Psoas muscle (tissue), 8 donors: Measurements from ENCODE around the gene FOXP4. TPM values are rescaled to one million over a fixed set of nuclear protein-coding genes. Genes with fewer than 3 reads are reported as not detected.

Source experiments
- ATAC-seq, 4 donors: fragments of 200-7000 bp; cut with Tn5 transposase; one replicate each; pipeline ENCODE4 v1.9.1; 2020; ENCODE audit warnings: moderate library complexity in 3 of 4, mild to moderate bottlenecking in 2 of 4
- DNase-seq, 2 donors: peaks; one replicate each; pipeline ENCODE4 v3.0.0-alpha.2; 2020
- H3K27ac ChIP-seq: fragments of 200-600 bp; one replicate; pipeline ENCODE4 v1.8.0; 2022
- H3K27me3 ChIP-seq, 3 donors: fragments of 200-600 bp in 1 of 3; one replicate each; pipeline versions ENCODE4 v1.6.1 to v1.8.0; 2013 to 2022; ENCODE audit warnings: low read length in 2 of 3, mild to moderate bottlenecking in 2 of 3, moderate library complexity in 1 of 3; ENCODE audit not compliant: insufficient read depth in 3 of 3
- H3K36me3 ChIP-seq, 2 donors: fragments of 200-600 bp in 1 of 2; one replicate each; pipeline versions ENCODE4 v1.6.1 to v1.8.0; 2013 to 2022; ENCODE audit warnings: low read depth in 1 of 2, mild to moderate bottlenecking in 1 of 2, moderate library complexity in 1 of 2; ENCODE audit not compliant: insufficient read depth in 1 of 2
- H3K4me1 ChIP-seq: fragments of 200-600 bp; one replicate; pipeline ENCODE4 v1.8.0; 2022
- H3K4me3 ChIP-seq: fragments of 200-600 bp; one replicate; pipeline ENCODE4 v1.8.0; 2022; ENCODE audit warnings: mild to moderate bottlenecking
- H3K9me3 ChIP-seq: fragments of 200-600 bp; one replicate; pipeline ENCODE4 v1.8.0; 2022
- CTCF ChIP-seq: fragments of 200-600 bp; IDR thresholded peaks from one replicate; pipeline ENCODE4 v1.8.0; 2022; ENCODE audit warnings: antibody characterized with exemption
- WGBS, 3 donors: extraction: QIAGEN DNeasy Blood & Tissue Kit; methylation state at CpG; one replicate each; pipeline versions ENCODE4 v1.1.6 to v1.1.7; 2013; 5-methylcytosine and 5-hydroxymethylcytosine counted together
- intact Hi-C, 2 donors: fragments of 100-400 bp; cut with DNase I; formaldehyde crosslinking; loops; one replicate each; pipeline versions ENCODE4 v1.11.0 to v1.14.2; 2022
- polyA plus RNA-seq, 3 donors: library from polyadenylated mRNA; stranded (reverse); fragments of 200-250 nt; gene quantifications; one replicate each; pipeline ENCODE4 v1.2.3, GENCODE V29; 2013
- total RNA-seq, 4 donors: library from RNA; stranded (reverse); fragmentation: NEBNext Ultra II Directional in 2 of 4; extraction: Animal tissue kit (Norgen Biotek cat#: 25700) in 2 of 4; gene quantifications; one replicate each; pipeline versions ENCODE4 v1.2.1 to v1.2.4, GENCODE V29; 2021 to 2023
- donor health status: healthy with polysubstance abuse.
- donor health status: DM: no; HTN: no; CAD: no; lungs with moderate emphysema.
- donor health status: Bipolar disorder and iron deficiency.
- donor health status: healthy.
- donor health status: DM: yes; HTN: yes; CAD: no.
- donor health status: DM: no; HTN: no; CAD: no.
- donor health status: DM: no; HTN: no; CAD: no.
- donor health status: DM: yes; HTN: yes; CAD: no.

The FOXP4 gene
- total and polyA plus RNA-seq, 7 donors = 4.6 to 12.2 (median 7.5) TPM

DNA sequence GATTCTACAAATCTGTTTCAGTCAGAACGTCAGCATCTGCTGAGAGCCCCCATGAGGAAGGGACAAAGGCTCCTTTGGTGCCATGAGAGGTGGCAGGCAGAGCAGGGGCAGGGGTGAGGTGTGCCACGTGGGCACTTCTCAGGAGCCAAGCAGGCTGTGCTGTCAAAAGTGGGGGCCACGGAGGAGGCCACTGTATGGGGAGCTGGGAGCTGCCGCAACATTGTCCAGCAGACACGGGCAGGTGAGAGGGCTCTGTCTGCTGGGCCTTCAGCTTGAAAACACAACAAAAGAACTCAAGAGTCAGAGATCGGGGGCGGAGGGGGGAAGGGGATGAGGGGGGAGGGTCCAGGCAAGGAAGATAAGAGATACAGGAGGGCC, 21.6 kb upstream of the FOXP4 start:
- WGBS, 3 donors = 54 to 68% (median 65%) methylated on average over 7 of the region's 7 CpGs
- Histone ChIP-seq H3K9me3 (no peaks in the 10 kb centered on the region), H3K4me1 (no peaks in the 10 kb centered on the region), H3K27ac (no peak overlapping the region), H3K4me3 (no peak overlapping the region), H3K36me3 (no peaks in the 10 kb centered on the region), H3K27me3 (peaks cover 0 to 32% (median 15%) of the 10 kb centered on the region in 3 donors)
- intact Hi-C loops = no loop called here
- DNase-seq (no peak), ATAC-seq (no peak)
- TF ChIP-seq CTCF = no peak

- no peaks in the 10 kb centered on the region for H3K9me3 ChIP-seq
- no peak overlapping the region for H3K27ac ChIP-seq
- H3K4me3 ChIP-seq = no peak overlapping the region
- TF ChIP-seq CTCF = no peak
- H3K4me1 ChIP-seq = no peaks in the 10 kb centered on the region
- no peaks in the 10 kb centered on the region for H3K36me3 ChIP-seq
- peaks cover 0 to 27% (median 10%) of the 10 kb centered on the region in 3 donors for H3K27me3 ChIP-seq
- 24 to 31% (median 25%) methylated on average over 13 to 14 of the region's 14 CpGs for WGBS, 3 donors
- intact Hi-C loops = no loop called here
- ATAC-seq (no peak), DNase-seq (no peak)
Observed at GRCh38 chr6:41527721-41528408, 18.3 kb upstream of the FOXP4 start.

DNA sequence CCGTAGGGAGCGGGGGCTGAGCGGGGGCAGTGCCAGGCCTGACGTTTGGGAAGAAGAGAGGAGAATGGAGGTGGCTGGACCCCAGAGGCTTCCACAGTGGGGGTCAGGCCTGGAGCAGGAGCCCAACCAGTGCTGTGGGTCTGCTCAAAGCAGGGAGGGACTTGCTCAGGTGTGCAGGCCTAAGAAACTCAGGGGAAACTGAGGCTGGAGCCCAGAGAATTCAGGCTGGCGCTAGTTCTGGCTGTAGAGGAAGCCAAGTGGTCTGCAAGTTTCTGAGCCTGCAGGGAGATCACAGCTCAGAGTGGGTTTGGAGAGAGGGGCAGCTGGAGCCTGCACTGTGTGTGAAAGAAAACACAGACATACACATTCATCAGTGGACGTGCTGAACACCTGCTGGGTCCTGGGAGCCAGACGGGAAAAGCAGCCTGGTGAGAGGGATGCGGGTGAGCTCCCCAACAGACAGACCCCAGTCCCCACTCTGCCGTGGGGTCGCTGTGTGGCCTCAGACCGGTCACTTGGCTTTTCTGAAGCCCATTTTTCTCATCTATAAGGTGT, 17.7 kb upstream of the FOXP4 start:
- WGBS, 3 donors = 54 to 62% (median 59%) methylated on average over 10 to 11 of the region's 11 CpGs
- DNase-seq = no peak
- no peak for ATAC-seq
- Histone ChIP-seq H3K4me1 (no peaks in the 10 kb centered on the region), H3K4me3 (no peak overlapping the region), H3K27me3 (peaks cover 0 to 22% (median 9%) of the 10 kb centered on the region in 3 donors), H3K36me3 (no peaks in the 10 kb centered on the region), H3K9me3 (no peaks in the 10 kb centered on the region), H3K27ac (no peak overlapping the region)
- intact Hi-C loops = no loop called here
- TF ChIP-seq CTCF = no peak

- no peaks in the 10 kb centered on the region for H3K4me1 ChIP-seq
- no peaks in the 10 kb centered on the region for H3K9me3 ChIP-seq
- no peak overlapping the region for H3K27ac ChIP-seq
- ATAC-seq (no peak), DNase-seq (no peak)
- H3K27me3 ChIP-seq = peaks cover 0 to 19% (median 7%) of the 10 kb centered on the region in 3 donors
- 67 to 81% (median 78%) methylated on average over 5 of the region's 5 CpGs for WGBS, 3 donors
- no peak overlapping the region for H3K4me3 ChIP-seq
- intact Hi-C loops = no loop called here
- no peak for TF ChIP-seq CTCF
- no peaks in the 10 kb centered on the region for H3K36me3 ChIP-seq
Observed at GRCh38 chr6:41529049-41529448, 17.1 kb upstream of the FOXP4 start.

- no peak for TF ChIP-seq CTCF
- intact Hi-C loops = no loop called here
- DNase-seq (no peak), ATAC-seq (no peak)
- no peaks in the 10 kb centered on the region for H3K36me3 ChIP-seq
- no peaks in the 10 kb centered on the region for H3K4me1 ChIP-seq
- no peaks in the 10 kb centered on the region for H3K9me3 ChIP-seq
- H3K4me3 ChIP-seq = no peak overlapping the region
- 73 to 84% (median 76%) methylated on average over 7 of the region's 7 CpGs for WGBS, 3 donors
- peaks cover 0 to 19% (median 7%) of the 10 kb centered on the region in 3 donors for H3K27me3 ChIP-seq
- no peak overlapping the region for H3K27ac ChIP-seq
Observed at GRCh38 chr6:41529970-41530369, 16.2 kb upstream of the FOXP4 start.
